Measurements from ENCODE around the gene EFTUD2. TPM values are rescaled to one million over a fixed set of nuclear protein-coding genes. Genes with fewer than 3 reads are reported as not detected.

EFTUD2 gene
- total and polyA plus RNA-seq, 9 of the 15 experiments (the other 6 are each of a cell fraction or from before 2014, with no cell fraction given) = 65.8 to 362 (median 218) TPM

DNA sequence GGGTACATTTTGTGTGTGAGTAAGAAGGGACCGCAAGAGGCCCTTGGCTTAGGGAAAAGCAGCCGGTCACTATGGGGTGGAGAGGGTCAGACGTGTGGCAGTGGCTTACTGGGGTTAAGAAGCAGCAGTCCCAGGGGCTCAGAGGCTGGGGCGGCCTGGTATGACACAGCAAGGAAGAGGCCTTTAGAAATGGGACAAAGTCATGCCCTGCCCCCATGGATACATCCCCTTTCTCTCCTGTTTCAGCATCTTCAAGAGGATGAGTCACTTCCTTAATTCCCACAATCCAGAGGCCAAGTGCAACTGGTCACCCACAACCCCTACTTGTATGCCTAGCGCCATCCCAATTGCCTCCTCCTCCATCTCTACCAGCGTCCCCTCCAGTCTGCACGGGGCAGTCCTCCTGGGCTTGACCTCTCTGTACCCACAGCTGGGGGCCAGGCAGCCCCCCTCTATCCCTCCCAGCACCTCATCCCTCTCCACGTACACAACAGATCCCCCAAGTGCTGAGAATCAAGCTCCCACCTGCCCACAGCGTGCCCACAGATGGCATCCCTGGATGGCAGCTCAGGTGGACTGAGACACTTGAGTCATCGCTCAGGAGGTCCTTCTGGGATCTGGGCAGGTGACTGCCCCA is 6.9 kb upstream of the EFTUD2 start (continued):
- TF ChIP-seq, protein P1, sequence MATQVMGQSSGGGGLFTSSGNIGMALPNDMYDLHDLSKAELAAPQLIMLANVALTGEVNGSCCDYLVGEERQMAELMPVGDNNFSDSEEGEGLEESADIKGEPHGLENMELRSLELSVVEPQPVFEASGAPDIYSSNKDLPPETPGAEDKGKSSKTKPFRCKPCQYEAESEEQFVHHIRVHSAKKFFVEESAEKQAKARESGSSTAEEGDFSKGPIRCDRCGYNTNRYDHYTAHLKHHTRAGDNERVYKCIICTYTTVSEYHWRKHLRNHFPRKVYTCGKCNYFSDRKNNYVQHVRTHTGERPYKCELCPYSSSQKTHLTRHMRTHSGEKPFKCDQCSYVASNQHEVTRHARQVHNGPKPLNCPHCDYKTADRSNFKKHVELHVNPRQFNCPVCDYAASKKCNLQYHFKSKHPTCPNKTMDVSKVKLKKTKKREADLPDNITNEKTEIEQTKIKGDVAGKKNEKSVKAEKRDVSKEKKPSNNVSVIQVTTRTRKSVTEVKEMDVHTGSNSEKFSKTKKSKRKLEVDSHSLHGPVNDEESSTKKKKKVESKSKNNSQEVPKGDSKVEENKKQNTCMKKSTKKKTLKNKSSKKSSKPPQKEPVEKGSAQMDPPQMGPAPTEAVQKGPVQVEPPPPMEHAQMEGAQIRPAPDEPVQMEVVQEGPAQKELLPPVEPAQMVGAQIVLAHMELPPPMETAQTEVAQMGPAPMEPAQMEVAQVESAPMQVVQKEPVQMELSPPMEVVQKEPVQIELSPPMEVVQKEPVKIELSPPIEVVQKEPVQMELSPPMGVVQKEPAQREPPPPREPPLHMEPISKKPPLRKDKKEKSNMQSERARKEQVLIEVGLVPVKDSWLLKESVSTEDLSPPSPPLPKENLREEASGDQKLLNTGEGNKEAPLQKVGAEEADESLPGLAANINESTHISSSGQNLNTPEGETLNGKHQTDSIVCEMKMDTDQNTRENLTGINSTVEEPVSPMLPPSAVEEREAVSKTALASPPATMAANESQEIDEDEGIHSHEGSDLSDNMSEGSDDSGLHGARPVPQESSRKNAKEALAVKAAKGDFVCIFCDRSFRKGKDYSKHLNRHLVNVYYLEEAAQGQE (IDR thresholded peaks at IDR 0.05; ENCODE audit: borderline replicate concordance) = no peak
- TF ChIP-seq, protein P1 (CRISPR knock-in tag; IDR thresholded peaks at IDR 0.05; ENCODE audit: low read depth) = no peak
- TF ChIP-seq, protein P2, sequence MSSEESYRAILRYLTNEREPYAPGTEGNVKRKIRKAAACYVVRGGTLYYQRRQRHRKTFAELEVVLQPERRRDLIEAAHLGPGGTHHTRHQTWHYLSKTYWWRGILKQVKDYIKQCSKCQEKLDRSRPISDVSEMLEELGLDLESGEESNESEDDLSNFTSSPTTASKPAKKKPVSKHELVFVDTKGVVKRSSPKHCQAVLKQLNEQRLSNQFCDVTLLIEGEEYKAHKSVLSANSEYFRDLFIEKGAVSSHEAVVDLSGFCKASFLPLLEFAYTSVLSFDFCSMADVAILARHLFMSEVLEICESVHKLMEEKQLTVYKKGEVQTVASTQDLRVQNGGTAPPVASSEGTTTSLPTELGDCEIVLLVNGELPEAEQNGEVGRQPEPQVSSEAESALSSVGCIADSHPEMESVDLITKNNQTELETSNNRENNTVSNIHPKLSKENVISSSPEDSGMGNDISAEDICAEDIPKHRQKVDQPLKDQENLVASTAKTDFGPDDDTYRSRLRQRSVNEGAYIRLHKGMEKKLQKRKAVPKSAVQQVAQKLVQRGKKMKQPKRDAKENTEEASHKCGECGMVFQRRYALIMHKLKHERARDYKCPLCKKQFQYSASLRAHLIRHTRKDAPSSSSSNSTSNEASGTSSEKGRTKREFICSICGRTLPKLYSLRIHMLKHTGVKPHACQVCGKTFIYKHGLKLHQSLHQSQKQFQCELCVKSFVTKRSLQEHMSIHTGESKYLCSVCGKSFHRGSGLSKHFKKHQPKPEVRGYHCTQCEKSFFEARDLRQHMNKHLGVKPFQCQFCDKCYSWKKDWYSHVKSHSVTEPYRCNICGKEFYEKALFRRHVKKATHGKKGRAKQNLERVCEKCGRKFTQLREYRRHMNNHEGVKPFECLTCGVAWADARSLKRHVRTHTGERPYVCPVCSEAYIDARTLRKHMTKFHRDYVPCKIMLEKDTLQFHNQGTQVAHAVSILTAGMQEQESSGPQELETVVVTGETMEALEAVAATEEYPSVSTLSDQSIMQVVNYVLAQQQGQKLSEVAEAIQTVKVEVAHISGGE (CRISPR knock-in tag; IDR thresholded peaks at IDR 0.05) = no peak
- peak in 1 of 2 experiments; percentile 82; a peak in 1 of 4 replicates for TF ChIP-seq RCOR1 (IDR thresholded peaks at IDR 0.05; ENCODE audit: borderline replicate concordance in 1 of 2, low read depth in 2 of 2, low read length in 2 of 2)
- TF ChIP-seq ZNF584 (CRISPR knock-in tag; IDR thresholded peaks at IDR 0.05; ENCODE audit: low read depth) = peak; percentile 90; the same call in 1 of the 2 replicates
- peak in 1 of 2 experiments; percentile 61; a peak in 1 of 4 replicates for TF ChIP-seq HDAC1 (IDR thresholded peaks at IDR 0.05)
- TF ChIP-seq, protein P3, sequence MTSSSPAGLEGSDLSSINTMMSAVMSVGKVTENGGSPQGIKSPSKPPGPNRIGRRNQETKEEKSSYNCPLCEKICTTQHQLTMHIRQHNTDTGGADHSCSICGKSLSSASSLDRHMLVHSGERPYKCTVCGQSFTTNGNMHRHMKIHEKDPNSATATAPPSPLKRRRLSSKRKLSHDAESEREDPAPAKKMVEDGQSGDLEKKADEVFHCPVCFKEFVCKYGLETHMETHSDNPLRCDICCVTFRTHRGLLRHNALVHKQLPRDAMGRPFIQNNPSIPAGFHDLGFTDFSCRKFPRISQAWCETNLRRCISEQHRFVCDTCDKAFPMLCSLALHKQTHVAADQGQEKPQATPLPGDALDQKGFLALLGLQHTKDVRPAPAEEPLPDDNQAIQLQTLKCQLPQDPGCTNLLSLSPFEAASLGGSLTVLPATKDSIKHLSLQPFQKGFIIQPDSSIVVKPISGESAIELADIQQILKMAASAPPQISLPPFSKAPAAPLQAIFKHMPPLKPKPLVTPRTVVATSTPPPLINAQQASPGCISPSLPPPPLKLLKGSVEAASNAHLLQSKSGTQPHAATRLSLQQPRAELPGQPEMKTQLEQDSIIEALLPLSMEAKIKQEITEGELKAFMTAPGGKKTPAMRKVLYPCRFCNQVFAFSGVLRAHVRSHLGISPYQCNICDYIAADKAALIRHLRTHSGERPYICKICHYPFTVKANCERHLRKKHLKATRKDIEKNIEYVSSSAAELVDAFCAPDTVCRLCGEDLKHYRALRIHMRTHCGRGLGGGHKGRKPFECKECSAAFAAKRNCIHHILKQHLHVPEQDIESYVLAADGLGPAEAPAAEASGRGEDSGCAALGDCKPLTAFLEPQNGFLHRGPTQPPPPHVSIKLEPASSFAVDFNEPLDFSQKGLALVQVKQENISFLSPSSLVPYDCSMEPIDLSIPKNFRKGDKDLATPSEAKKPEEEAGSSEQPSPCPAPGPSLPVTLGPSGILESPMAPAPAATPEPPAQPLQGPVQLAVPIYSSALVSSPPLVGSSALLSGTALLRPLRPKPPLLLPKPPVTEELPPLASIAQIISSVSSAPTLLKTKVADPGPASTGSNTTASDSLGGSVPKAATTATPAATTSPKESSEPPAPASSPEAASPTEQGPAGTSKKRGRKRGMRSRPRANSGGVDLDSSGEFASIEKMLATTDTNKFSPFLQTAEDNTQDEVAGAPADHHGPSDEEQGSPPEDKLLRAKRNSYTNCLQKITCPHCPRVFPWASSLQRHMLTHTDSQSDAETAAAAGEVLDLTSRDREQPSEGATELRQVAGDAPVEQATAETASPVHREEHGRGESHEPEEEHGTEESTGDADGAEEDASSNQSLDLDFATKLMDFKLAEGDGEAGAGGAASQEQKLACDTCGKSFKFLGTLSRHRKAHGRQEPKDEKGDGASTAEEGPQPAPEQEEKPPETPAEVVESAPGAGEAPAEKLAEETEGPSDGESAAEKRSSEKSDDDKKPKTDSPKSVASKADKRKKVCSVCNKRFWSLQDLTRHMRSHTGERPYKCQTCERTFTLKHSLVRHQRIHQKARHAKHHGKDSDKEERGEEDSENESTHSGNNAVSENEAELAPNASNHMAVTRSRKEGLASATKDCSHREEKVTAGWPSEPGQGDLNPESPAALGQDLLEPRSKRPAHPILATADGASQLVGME (CRISPR knock-in tag; IDR thresholded peaks at IDR 0.05) = peak; percentile 38; the same call in 1 of the 2 replicates
- TF ChIP-seq PCBP2 (IDR thresholded peaks at IDR 0.05; ENCODE audit: low read depth, low read length, poor library complexity, severe bottlenecking) = no peak

Data from K562 (cell line).